K562 (cell line): ENCODE data around the gene SMAD3. TPM values are rescaled to one million over a fixed set of nuclear protein-coding genes. Genes with fewer than 3 reads are reported as not detected.

Experiments used
- ATF3 ChIP-seq, 2 experiments: fragments of 450-650 bp in 1 of 2; sonication (generic) in 1 of 2; formaldehyde crosslinking in 1 of 2; IDR thresholded peaks in 1 of 2; conservative IDR thresholded peaks in 1 of 2; 2 replicates each; pipeline versions ENCODE4 v1.6.1 to v1.8.1; 2016 to 2023; ENCODE audit warnings: mild to moderate bottlenecking in 2 of 2, moderate library complexity in 2 of 2, inconsistent platforms in 1 of 2, missing genetic modification reagents in 1 of 2
- BRCA1 ChIP-seq, 2 experiments: fragments of 450-650 bp in 1 of 2; sonication (generic) in 1 of 2; formaldehyde crosslinking in 1 of 2; IDR thresholded peaks; 2 replicates each; pipeline versions ENCODE4 v1.5.0 to v1.6.1; 2017 to 2020; ENCODE audit warnings: mild to moderate bottlenecking in 1 of 2, missing genetic modification reagents in 1 of 2
- CGGBP1 ChIP-seq: fragments of 250-450 bp; sonication (Bioruptor Pico); IDR thresholded peaks from 2 replicates; pipeline ENCODE4 v1.9.0; 2021; ENCODE audit warnings: mild to moderate bottlenecking
- CREB1 ChIP-seq, 2 experiments: sonication (generic) in 1 of 2; formaldehyde crosslinking in 1 of 2; IDR thresholded peaks; 2 replicates each; pipeline versions ENCODE4 v1.6.1 to v1.8.0; 2012 to 2022; ENCODE audit warnings: inconsistent platforms in 1 of 2, mild to moderate bottlenecking in 1 of 2, missing genetic modification reagents in 1 of 2, moderate library complexity in 1 of 2
- GTF2E2 ChIP-seq: fragments of 200-800 bp; sonication (Bioruptor generic); IDR thresholded peaks from 2 replicates; pipeline ENCODE4 v1.6.1; 2016; ENCODE audit warnings: missing genetic modification characterization, missing compliant biosample characterization
- GTF3C2 ChIP-seq: IDR thresholded peaks from 3 replicates; pipeline ENCODE4 v1.6.1; 2011; ENCODE audit warnings: borderline replicate concordance, mild to moderate bottlenecking, moderate library complexity; ENCODE audit not compliant: insufficient read length; ENCODE audit errors: extremely low read depth
- NCOA6 ChIP-seq: fragments of 450-650 bp; IDR thresholded peaks from 2 replicates; pipeline ENCODE4 v1.6.1; 2017; ENCODE audit warnings: mild to moderate bottlenecking
- NR2C2 ChIP-seq, 2 experiments: fragments of 200-800 bp in 1 of 2; sonication (Bioruptor generic) in 1 of 2; sonication (generic) in 1 of 2; formaldehyde crosslinking in 1 of 2; IDR thresholded peaks; 2 replicates each; pipeline versions ENCODE4 v1.6.1 to v1.8.0; 2016 to 2022; ENCODE audit warnings: mild to moderate bottlenecking in 1 of 2, missing compliant biosample characterization in 1 of 2, missing genetic modification characterization in 1 of 2, missing genetic modification reagents in 1 of 2
- SMARCA5 ChIP-seq: fragments of 450-650 bp; IDR thresholded peaks from 2 replicates; pipeline ENCODE4 v1.6.1; 2016
- SMARCC2 ChIP-seq: fragments of 450-650 bp; IDR thresholded peaks from 2 replicates; pipeline ENCODE4 v1.6.1; 2017; ENCODE audit warnings: antibody characterized with exemption, moderate library complexity, mild to moderate bottlenecking, low read depth
- SRSF3 ChIP-seq: fragments of 200-400 bp; formaldehyde crosslinking; IDR thresholded peaks from 2 replicates; pipeline ENCODE4 v1.6.1; 2016; ENCODE audit warnings: mild to moderate bottlenecking, low read length, moderate library complexity; ENCODE audit not compliant: insufficient read depth
- TAL1 ChIP-seq: fragments of 450-650 bp; IDR thresholded peaks from 2 replicates; pipeline ENCODE4 v1.6.1; 2016; ENCODE audit warnings: mild to moderate bottlenecking
- TEAD1 ChIP-seq, 2 experiments: fragments of 450-650 bp in 1 of 2; sonication (generic) in 1 of 2; formaldehyde crosslinking; IDR thresholded peaks; 2 replicates each; pipeline versions ENCODE4 v1.4.0 to v1.8.0; 2020 to 2022; ENCODE audit warnings: mild to moderate bottlenecking in 2 of 2, missing genetic modification reagents in 1 of 2
- TFE3 ChIP-seq: fragments of 450-650 bp; formaldehyde crosslinking; IDR thresholded peaks from 2 replicates; pipeline ENCODE4 v1.4.0; 2020; ENCODE audit warnings: mild to moderate bottlenecking, mixed read lengths
- U2AF1 ChIP-seq: fragments of 200-400 bp; formaldehyde crosslinking; optimal IDR thresholded peaks from 2 replicates; pipeline ENCODE3; 2017; ENCODE audit warnings: mild to moderate bottlenecking, low read depth, low read length, moderate library complexity
- U2AF2 ChIP-seq: fragments of 200-400 bp; formaldehyde crosslinking; optimal IDR thresholded peaks from 2 replicates; pipeline ENCODE3; 2017; ENCODE audit warnings: low read depth, mild to moderate bottlenecking, low read length
- ZFP36 ChIP-seq: fragments of 150-350 bp; IDR thresholded peaks from 2 replicates; pipeline ENCODE4 v1.6.1; 2018; ENCODE audit warnings: low read length, low read depth; ENCODE audit not compliant: partially characterized antibody
- ZNF41 ChIP-seq: fragments of 250-450 bp; sonication (Bioruptor Pico); conservative IDR thresholded peaks from 2 replicates; pipeline ENCODE4 v1.4.0; 2020; ENCODE audit warnings: mild to moderate bottlenecking
- ZNF76 ChIP-seq: fragments of 250-450 bp; sonication (Bioruptor Pico); IDR thresholded peaks from 2 replicates; pipeline ENCODE4 v1.4.0; 2020; ENCODE audit warnings: mild to moderate bottlenecking, moderate library complexity, borderline replicate concordance
- ZNF766 ChIP-seq: fragments of 200-800 bp; sonication (Bioruptor generic); conservative IDR thresholded peaks from 2 replicates; pipeline ENCODE4 v1.6.1; 2016; ENCODE audit warnings: missing genetic modification characterization, missing compliant biosample characterization
- polyA plus RNA-seq, 8 experiments: library from polyadenylated mRNA; depleted of rRNA in 4 of 8; stranded (reverse) in 5 of 8; unstranded in 3 of 8; fragments of >200 nt; fragmentation: Nextera tagmentation in 2 of 8; fragmentation: Illumina TruSeq in 1 of 8; extraction: Ambion mirVana in 2 of 8; extraction: Trizol in 1 of 8; gene quantifications; 2 replicates each; pipeline versions ENCODE4 v1.2.1 to v1.2.3, GENCODE V29; 2011 to 2014; ENCODE audit warnings: inconsistent platforms in 1 of 8, missing spikeins in 1 of 8
- total RNA-seq, 7 experiments: library from RNA; depleted of rRNA in 6 of 7; stranded (reverse); fragments of >200 nt in 6 of 7; fragmentation: Illumina TruSeq in 2 of 7; extraction: Trizol in 2 of 7; gene quantifications; 2 replicates each; pipeline versions ENCODE4 v1.2.1 to v1.2.3, GENCODE V29; 2011 to 2021; ENCODE audit warnings: low replicate concordance in 1 of 7

SMAD3 gene
- total and polyA plus RNA-seq, 9 of the 15 experiments (the other 6 are each of a cell fraction or from before 2014, with no cell fraction given) = 4.3 to 39.2 (median 11.1) TPM

- no peak for TF ChIP-seq TEAD1 (CRISPR knock-in tag; IDR thresholded peaks at IDR 0.05)
- TF ChIP-seq ZNF766 (CRISPR knock-in tag) = peak; percentile 88
- no peak for TF ChIP-seq U2AF1
- peak; percentile 92 for TF ChIP-seq TFE3 (CRISPR knock-in tag)
- TF ChIP-seq ATF3 (IDR thresholded peaks at IDR 0.05) = no peak
- TF ChIP-seq ATF3 (CRISPR knock-in tag; conservative IDR thresholded peaks at IDR 0.05) = no peak
- TF ChIP-seq ZFP36 = no peak
- TF ChIP-seq NCOA6 = no peak
- TF ChIP-seq GTF3C2 = no peak
- no peak for TF ChIP-seq ZNF76
- TF ChIP-seq SMARCA5 = no peak
- no peak for TF ChIP-seq CREB1 (IDR thresholded peaks at IDR 0.05)
- TF ChIP-seq CREB1 (CRISPR knock-in tag; IDR thresholded peaks at IDR 0.05) = no peak
- no peak for TF ChIP-seq ZNF41 (CRISPR knock-in tag)
- no peak for TF ChIP-seq NR2C2 (CRISPR knock-in tag; IDR thresholded peaks at IDR 0.05)
- TF ChIP-seq NR2C2 (tag; IDR thresholded peaks at IDR 0.05) = no peak
- no peak for TF ChIP-seq BRCA1 (IDR thresholded peaks at IDR 0.05)
- no peak for TF ChIP-seq BRCA1 (CRISPR knock-in tag; IDR thresholded peaks at IDR 0.05)
- TF ChIP-seq SRSF3 = no peak
- peak; percentile 54 for TF ChIP-seq TAL1
- no peak for TF ChIP-seq U2AF2
- no peak for TF ChIP-seq GTF2E2 (tag)
- no peak for TF ChIP-seq CGGBP1 (CRISPR knock-in tag)
- no peak for TF ChIP-seq SMARCC2
Observed at GRCh38 chr15:67097930-67098740, 32.7 kb downstream of the SMAD3 start (continued).
